ENCODE results near the gene ERCC6L. TPM values are rescaled to one million over a fixed set of nuclear protein-coding genes. Genes with fewer than 3 reads are reported as not detected.

The ERCC6L gene
- total RNA-seq = 3.1 and 3.5 TPM in 2 replicates

GRCh38 chrX:72238721-72239475 lies at the start of gene ERCC6L:
TSS of gene ERCC6L (minus strand) at chrX:72239027. CDS start at chrX:72238911, 116 bp downstream.

GRCh38 chrX:72181178-72182125 lies 57.4 kb downstream of the ERCC6L start, which contains the start of gene PIN4:
TSS of gene PIN4 (plus strand) at chrX:72181757. CDS start at chrX:72181786, 29 bp downstream.

Other genes with a start within 250 kb of the ERCC6L start
- 0.16 and 1.1 TPM in 2 replicates for gene RTL5, start 107.1 kb downstream of the ERCC6L start, total RNA-seq
- gene PIN4, start 57.3 kb downstream of the ERCC6L start, total RNA-seq = 18.6 TPM in 2 replicates
- 567 and 633 TPM in 2 replicates for gene RPS4X, start 38.2 kb upstream of the ERCC6L start, total RNA-seq
- 0.13 and 0.16 TPM in 2 replicates for gene CITED1, start 66.9 kb upstream of the ERCC6L start, total RNA-seq

Measured in bladder microvascular endothelial cell (primary cell).